ENCODE data around the gene RBM22.

The RBM22 gene

DNA sequence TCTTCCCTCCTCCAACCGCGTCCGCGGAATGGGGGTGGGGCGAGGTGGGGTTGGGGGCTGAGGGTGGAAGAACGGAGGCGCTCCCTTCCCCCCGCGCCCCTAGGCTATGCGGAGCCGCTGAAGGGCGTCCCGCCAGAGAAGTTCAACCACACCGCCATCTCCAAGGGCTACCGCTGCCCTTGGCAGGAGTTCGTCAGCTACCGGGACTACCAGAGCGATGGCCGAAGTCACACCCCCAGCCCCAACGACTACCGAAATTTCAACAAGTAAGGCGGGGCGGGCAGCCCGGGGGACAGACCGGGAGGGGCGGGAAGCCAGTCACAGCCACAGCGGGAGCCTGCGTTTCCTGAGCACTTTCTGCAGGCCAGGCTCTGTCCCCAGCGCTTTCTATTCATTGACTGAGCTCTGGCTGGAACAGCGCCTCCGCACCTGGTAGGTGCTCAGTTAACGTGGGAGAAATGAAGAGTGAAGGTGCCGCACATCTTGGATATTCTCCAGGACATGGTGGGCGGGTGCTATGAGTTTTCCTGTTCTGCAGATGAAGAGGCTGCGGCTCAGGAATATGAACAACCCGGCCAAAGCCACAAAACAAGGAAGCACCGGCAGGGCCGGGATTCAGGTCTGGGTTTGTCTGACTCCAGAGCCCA, 28.5 kb downstream of the RBM22 start:
- peak in 1 of 2 donors; percentile 8 for DNase-seq

DNA sequence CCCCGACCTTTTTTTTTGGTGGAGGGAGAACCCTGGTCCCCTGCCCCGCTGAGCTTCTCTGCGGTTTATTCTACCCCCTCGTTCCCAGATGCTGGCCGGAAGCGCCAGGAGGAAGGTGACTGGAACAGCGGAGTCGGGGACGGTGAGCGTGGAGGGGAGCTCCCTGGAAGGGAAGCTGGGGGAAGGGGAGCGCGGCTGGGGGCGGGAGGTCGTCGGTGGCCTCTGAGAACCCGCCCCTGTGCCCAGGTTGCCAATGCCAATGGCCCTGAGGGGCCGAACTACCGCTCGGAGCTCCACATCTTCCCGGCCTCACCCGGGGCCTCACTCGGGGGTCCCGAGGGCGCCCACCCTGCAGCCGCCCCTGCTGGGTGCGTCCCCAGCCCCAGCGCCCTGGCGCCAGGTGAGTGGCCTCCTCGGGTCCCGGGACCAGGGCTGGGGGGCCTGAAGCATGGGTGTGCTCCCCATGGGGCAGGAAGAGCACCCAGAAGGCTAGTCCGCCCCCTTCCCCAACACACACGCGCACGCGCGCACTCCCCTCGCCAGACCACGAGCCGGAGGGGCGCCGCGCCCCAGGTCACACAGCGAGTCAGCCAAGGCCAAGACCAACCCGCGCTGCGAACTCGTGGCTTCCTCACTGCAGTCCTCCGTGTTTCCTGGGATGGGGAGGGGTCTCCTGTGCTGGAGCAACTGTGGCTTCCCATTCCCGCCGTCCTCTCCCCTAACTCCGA, 29.2 kb downstream of the RBM22 start:
- DNase-seq: peak in 1 of 2 donors; percentile 10

DNA sequence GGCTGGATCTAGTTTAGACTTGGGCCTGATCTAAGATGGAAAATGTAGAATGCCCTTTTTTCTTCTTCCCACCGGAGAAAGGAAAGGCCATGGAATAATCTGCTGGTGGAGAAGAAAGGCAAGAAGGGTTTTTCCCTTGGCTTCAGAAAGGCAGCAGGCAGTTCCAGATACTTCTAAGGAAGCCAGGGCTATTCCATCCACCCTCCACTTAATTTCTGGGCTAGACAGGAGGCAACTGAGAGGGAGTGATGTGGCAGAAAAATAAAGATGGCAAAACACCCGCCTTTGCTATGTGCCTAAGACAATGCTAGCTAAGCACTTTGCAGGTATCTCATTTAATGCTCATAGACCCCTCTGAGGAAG, 29.9 kb downstream of the RBM22 start:
- DNase-seq: no peak

DNA sequence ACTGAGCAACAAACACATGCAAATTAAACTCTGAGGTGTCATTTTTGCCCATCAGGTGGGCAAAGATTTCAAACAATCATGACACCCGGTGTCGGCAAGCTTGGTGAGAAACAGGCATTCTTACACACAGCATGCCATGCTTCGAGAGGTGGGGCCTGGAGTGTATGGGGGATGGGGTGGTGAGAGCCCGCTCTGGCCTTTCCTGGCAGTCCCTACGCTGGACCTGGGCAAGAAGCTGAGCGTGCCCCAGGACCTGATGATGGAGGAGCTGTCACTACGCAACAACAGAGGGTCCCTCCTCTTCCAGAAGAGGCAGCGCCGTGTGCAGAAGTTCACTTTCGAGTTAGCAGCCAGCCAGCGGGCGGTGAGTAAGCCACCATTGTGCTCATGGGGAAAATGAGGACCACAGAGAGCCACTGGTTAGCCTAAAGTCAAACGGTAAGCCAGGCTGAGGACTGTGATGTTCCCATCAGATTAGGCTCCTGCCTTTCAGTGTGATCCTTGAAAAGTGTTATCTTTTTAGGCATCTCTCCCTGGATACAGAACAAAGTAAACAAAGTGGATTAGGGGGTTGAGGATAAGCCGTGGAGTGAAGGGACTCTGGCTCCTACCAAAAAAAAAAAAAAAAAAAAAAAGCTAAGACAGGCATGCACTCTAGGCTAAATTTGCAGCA, 30.5 kb downstream of the RBM22 start:
- DNase-seq: no peak

DNA sequence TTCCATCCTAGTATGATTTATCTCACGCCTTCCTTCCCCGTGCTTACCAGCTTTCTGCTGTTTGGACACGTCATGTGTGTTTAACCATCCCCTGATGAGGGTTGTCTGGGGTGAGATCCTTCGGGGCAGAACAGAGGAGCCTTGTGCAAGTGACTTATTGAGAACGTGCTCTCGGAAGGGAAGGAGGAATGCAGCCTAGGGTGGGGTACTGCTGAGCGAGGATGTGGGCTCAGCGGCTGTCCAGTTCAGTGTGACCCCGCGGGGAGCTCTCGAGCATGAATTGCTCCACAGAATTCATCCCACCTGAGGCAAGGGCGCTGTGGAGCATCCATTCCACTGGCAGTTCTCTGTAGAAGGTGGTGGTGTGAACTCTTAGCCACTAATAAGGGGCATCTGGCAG, 35.8 kb downstream of the RBM22 start:
- no peak for DNase-seq

DNA sequence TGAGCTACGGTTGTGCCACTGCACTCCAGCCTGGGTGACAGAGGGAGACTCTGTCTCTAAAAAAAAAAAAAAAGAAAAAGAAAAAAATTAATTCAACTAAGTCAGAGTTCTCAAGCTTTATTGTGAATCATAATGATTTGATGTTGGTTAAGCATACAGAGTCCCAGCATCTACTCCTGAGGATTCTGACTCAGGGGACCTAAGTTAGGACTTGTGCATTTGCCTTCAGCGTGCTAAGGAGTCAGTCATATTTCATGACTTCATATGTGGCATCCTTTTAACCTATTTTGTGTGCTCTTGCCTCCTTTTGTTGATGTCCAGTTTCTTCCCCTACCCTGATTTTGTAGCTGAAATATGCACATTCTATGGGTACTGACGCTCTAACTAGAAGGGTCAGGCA, 36.9 kb downstream of the RBM22 start:
- no peak for DNase-seq

DNA sequence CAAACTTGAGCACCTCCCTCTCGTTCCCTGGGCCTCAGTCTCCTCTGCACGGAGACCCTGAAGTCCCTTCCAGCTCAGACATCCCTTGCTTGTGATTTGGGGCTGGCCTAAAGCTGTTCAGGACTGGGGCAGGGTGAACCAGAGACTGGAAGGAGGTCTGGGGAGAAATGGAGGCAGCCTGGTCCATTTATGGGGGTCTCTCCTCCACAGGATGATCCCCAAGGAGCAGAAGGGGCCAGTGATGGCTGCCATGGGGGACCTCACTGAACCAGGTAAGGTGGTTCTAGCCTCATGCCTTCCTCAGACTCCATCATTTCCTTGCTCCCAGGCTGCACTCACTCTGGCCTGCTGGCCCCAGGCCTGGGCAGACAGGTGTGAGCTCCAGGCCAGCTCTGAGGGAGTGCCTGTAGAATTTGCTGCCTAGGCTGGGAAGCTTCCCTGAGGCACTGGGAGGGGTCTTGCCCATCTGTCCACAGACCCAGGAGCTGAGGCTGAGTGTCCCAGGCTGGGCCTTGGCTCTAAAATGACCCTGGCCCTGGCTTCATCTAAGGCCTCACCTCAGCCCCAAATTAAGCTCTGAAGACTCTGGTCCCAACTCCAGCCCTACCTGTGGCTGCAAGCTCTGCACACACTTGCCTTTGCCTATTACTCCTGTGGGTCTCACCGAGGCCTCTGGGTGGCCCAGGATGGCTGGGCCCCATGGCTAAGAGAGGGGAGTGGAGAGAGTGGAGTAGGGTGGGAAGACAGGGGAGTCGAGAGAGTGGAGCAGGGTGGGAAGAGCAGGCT, 37.9 kb downstream of the RBM22 start:
- no peak for DNase-seq

DNA sequence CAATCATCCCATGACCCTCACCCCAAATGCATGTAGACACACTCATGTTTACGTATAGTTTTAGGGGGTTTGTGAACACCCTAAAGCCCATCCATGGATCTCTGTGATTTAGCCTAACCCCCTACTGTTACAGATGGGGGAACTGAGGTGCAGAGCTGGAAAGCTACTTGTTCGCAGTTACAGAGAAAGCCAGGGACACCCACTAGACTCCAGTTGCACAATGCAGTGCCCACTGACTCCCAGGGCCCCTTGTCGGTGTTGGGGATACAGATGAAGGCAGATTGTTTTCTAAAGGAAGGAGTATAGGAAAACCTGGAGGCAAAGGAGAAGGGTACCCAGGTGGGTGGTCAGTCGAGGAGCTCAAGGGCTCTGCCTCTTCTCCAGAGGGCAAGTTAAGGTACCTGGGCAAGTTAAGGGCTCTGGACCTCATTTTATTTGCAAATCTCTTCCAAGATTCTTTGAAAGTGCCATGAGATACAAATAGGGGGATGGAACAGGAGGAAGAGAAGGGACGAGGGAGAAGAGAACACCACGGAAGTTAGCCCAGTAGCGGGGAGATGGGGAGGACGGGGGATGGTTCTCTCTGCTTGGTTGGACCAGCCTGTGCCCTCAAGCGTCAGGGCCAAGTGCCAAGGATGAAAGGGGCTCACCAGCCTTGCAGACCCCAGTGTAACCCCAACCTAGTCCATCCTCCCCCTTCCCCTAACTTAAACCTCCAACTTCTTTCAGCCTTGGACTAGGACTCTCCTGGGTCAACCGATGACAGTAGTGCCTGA, 38.9 kb downstream of the RBM22 start:
- DNase-seq: no peak

DNA sequence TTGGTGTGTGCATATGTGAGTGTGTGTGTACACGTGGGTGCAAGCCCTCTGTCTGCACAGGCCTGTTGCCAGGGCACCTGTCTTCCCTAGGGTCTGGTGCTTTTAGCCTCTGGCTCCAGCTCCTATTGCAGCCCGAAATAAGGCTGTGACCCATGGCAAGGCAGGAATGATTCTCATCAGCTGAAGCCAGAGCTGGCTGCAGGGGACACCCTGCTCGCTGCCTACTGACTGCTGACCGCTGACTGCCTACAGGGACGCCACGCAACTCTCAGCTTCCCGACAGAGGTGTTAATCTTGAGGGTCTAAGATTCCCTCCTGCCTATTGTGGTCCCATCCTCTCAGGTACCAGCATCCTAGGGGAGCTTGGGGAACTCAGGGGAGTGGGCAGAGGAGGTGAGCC, 39.8 kb downstream of the RBM22 start, which contains the start of gene MYOZ3:
Gene MYOZ3 (plus strand): TSS at position 166 of the 400 bp plus-strand sequence. CDS start 1,691 bp downstream, outside the sequence.
- no peak for DNase-seq

DNA sequence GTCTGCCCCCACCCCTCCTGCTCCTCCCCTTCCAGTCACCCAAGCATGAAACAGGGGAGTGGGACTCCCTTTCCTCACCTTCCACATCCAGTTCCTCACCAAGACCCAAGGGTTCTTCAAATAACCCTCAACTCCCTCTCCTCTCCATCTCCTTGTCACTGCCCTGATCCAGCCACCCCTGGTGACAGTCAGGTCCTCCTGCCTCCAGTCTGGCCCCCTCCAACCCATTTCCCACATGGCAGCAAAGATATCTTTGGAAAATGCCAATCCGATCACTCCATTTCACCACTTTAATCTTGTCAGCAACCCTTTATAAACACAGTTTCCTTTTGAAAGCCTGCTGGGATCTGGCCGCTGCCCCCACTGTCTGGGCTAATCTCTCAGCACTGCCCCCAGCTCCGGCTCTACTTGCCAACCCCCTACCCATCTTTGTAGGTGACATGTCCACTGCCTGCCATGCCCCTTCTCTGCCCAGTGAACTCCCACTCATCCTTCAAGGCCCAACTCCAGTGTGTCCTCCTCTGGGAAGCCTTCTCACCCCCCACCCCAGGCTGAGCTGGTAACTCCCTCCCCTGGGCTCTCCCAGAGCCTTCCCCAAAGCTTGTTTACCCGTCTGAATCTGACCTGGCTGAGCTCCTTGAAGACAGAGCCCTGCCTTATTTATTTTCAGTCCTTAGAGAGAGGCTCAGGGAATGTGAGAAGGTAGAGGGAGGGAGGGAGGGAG, 40.6 kb downstream of the RBM22 start:
- no peak for DNase-seq

DNA sequence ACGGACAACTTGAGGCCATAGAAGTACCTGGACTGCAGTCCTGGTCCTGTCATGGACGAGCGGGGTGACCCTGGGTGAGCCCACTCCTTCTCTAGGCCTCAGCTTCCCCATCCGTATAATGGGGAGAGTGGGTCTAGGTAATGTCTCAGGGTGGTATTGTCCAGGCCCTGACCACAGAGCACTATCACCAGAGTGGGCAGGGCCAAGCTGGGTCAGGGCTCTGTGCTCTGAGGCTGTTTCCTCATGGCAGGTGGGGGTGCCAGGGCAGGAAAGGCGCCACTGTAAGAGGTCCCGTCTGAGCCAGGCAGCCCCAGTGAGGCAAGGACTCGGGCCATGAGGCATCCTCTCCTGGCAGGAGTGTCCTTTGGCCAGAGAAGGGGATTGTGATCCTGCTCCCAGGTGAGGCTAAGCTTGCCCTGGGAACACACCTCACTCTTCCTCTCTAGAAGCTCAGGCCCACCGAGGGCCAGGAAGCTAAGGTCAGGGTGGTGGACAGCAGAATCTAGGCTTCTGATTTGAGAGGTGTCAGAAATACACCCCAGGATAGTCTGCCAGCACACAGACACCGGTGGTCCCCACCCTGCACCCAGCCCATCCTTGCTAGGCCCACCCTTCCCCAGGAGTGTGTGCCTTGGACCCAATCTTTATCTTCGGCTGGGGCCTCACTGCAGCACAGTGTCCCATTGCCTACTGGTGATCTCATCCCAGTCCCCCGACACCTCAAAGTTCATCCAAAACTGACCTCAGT, 41.3 kb downstream of the RBM22 start:
- no peak for DNase-seq

DNA sequence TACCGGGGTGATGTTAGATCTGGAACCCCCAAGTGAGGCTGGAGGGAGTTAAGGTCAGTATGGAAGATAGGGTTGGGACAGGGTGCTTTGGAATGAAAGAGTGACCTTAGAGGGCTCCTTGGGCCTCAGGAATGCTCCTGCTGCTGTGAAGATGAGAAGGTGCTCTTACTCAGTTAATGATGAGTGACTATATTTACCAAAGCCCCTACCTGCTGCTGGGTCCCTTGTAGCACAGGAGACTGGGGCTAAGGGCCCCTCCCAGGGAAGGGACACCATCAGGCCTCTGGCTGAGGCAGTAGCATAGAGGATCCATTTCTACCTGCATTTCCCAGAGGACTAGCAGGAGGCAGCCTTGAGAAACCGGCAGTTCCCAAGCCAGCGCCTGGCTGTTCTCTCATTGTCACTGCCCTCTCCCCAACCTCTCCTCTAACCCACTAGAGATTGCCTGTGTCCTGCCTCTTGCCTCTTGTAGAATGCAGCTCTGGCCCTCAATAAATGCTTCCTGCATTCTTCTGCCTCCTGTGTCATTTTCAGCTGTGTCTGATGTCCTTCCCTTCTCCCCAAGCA, 42.1 kb downstream of the RBM22 start:
- DNase-seq: no peak

DNA sequence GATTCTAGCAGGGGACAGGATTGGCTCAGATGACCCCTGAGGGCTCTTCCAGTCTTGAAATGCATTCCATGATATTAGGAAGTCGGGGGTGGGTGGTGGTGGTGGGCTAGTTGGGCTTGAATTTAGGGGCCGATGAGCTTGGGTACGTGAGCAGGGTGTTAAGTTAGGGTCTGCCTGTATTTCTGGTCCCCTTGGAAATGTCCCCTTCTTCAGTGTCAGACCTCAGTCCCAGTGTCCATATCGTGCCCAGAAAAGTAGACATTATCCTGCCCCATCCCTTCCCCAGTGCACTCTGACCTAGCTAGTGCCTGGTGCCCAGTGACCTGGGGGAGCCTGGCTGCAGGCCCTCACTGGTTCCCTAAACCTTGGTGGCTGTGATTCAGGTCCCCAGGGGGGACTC, 42.7 kb downstream of the RBM22 start:
- no peak for DNase-seq

DNA sequence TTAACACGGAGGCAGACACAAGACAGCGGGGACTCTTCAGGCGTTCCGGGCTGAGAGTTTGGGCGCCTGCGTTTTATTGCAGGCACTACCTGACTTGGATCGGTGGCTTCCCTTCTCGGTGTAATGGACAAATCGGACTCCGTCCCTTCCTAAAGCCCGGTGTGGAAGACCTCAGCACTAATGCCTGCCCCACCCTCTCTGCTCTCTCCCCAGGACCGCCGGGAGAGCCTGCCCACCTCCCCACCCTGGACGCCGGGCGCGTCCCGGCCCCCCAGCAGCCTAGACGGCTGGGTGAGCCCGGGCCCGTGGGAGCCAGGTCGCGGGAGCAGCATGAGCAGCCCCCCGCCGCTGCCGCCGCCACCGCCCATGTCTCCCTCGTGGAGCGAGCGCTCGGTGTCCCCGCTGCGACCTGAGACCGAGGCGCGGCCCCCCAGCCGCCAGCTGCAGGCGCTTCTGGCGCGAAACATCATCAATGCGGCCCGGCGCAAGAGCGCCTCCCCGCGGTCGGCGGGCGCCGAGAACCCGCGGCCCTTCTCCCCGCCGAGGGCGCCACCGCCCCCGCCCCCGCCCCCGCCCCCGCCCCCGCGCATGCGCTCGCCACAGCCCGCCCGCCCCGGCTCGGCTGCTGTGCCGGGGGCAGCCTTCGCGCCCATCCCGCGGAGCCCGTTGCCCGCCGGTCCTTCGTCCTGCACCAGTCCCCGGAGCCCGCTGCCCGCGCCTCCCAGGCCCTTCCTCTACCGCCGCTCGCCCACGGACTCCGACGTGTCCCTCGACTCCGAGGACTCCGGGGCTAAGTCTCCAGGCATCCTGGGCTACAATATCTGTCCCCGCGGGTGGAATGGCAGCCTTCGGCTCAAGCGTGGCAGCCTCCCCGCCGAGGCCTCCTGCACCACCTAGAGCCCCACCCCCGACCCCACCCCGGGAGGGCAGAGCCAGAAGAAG, 44.4 kb downstream of the RBM22 start:
- DNase-seq: peak; percentile 84 to 89

DNA sequence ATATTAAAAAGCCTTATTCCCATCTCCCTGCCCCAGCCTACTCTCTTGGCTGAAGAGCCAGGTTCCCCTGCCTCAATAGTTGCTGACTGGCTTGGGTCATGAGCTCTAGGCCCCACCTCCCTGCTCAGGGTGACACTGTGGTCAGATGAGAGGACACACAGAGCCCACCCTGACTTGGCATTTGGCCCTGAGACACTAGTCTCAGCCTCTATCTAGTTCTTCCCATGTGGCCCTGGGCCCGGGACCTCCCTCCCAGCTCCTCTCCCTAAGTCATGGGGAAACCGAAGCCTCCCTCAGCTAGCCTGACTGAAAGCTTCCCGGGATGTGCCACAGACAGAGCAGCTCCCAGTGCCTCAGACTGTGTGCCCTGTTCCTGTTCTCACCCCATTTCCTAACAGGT, 45.6 kb downstream of the RBM22 start:
- no peak for DNase-seq

DNA sequence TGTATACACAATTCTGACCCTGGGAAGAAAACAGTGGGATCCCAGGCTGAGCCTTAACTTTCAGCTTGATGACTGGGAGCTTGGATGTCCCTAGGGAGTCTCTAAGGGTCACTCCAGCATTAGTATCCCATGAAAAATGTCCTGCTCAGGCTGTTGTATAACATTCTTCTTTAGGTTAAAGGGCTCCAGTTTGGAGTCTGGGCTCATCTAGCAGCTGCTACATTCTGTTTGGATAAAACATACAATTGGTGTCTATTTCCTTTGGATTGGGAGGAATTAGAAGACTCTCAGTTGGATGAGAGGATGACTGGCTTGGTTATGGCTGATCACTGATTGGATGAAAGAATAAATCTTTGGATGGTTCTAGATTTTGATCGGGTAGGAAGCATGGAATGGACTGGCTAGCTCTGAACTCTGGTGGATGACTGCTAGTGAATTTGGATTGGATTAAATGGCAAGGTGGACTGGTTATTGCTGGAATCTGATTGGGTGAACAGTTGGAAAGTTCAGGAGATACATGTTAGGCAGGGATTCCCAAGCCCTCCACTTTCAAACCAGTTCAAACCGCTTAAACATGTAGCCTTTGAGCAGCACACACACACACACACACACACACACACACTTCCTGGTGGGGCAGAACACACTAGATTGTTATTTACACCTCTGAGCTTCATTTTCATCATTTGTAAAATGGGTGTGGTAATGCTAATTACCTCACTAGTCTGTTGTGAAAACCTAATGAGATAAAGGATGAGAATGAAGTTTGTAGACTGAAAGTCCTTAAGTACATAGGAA, 46.9 kb downstream of the RBM22 start:
- peak in 1 of 2 donors; percentile 4 for DNase-seq

DNA sequence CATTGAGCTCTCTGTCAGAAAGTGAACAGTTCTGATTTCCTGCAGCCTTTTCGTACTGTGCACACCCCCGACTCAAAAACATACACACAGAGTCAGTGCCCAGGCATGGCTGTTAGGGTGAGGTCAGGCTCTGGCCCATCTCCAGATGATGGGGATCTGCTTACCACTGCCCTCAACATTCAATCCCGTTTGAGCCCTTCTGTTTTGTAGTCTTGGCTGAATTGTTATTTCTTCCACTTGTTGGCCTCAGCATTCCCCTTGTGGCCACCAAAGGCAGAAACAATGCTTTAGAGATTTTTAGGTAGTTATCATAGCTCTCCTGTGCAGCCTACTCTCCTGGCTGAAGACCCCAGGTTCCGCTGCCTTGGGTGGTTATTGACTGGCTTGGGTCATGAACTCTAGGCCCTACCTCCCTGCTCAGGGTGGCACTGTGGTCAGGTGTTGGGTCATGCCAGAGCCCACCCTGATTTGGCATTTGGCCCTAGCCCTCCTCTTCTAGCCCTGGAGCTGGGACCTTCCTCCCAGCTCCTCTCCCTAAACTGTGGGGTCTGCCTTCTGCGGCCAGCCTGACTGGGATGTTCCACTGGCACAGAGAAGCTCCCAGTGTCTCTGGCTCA, 47.6 kb downstream of the RBM22 start:
- no peak for DNase-seq
